Testis (tissue), 3 donors: Measurements from ENCODE around the gene UBE2L3. TPM values are rescaled to one million over a fixed set of nuclear protein-coding genes. Genes with fewer than 3 reads are reported as not detected.

Experiments
- DNase-seq: peaks from one replicate; pipeline ENCODE4 v3.0.0-alpha.2; 2019
- H3K27ac ChIP-seq, 2 donors: fragments of 200-600 bp; sonication (generic); one replicate each; pipeline ENCODE4 v1.5.1; 2019
- H3K27me3 ChIP-seq: fragments of 200-600 bp; sonication (generic); one replicate; pipeline ENCODE4 v1.5.1; 2019
- H3K36me3 ChIP-seq: fragments of 200-600 bp; sonication (generic); one replicate; pipeline ENCODE4 v1.5.1; 2017; ENCODE audit warnings: low read depth; ENCODE audit errors: missing control alignments
- H3K4me1 ChIP-seq: fragments of 200-600 bp; sonication (generic); one replicate; pipeline ENCODE4 v1.5.1; 2019
- H3K4me3 ChIP-seq, 2 donors: fragments of 200-600 bp; sonication (generic); one replicate each; pipeline ENCODE4 v1.5.1; 2017 to 2019
- H3K9me3 ChIP-seq: fragments of 200-600 bp; sonication (generic); one replicate; pipeline ENCODE4 v1.5.1; 2017
- CTCF ChIP-seq, 3 experiments: fragments of 450-650 bp in 2 of 3; fragments of 200-600 bp in 1 of 3; sonication (generic) in 1 of 3; IDR thresholded peaks; one replicate each; pipeline ENCODE4 v1.5.1; 2016 to 2019; ENCODE audit warnings: antibody characterized with exemption in 3 of 3, mild to moderate bottlenecking in 2 of 3, moderate library complexity in 1 of 3
- POLR2A ChIP-seq: fragments of 450-650 bp; IDR thresholded peaks from one replicate; pipeline ENCODE4 v1.6.1; 2017; ENCODE audit warnings: antibody characterized with exemption, mild to moderate bottlenecking, moderate library complexity
- WGBS, 2 donors: methylation state at CpG; one replicate each; pipeline ENCODE4 v1.1.5; 2018; 5-methylcytosine and 5-hydroxymethylcytosine counted together
- intact Hi-C: fragments of 100-400 bp; cut with DNase I; formaldehyde crosslinking; loops from one replicate; pipeline ENCODE4 v1.15.1; 2023; ENCODE audit warnings: low total_unique reads
- polyA plus RNA-seq: library from polyadenylated mRNA; stranded (reverse); fragments of 350-450 nt; fragmentation: Illumina TruSeq; extraction: RNeasy Lipid Tissue Mini Kit (QIAGEN cat#74804); gene quantifications from one replicate; pipeline ENCODE4 v1.2.3, GENCODE V29; 2014; ENCODE audit warnings: low read depth, low replicate concordance; ENCODE audit not compliant: insufficient read depth
- total RNA-seq, 2 donors: library from RNA; depleted of rRNA; stranded (reverse); fragments of >200 nt; gene quantifications; one replicate each; pipeline ENCODE4 v1.2.3, GENCODE V29; 2016

The UBE2L3 gene
- total and polyA plus RNA-seq, 3 donors from 2014 or later: 61.4 to 66.8 (median 63.3) TPM

- 85 to 91% methylated on average over 1 to 2 of the region's 2 CpGs for WGBS, 2 donors
Observed at GRCh38 chr22:21663738-21664137, 96.2 kb downstream of the UBE2L3 start.

GRCh38 chr22:21665047-21665851, 97.7 kb downstream of the UBE2L3 start:
- Histone ChIP-seq H3K27ac (peak overlapping the region; percentile 80 to 88), H3K36me3 (no peaks in the 10 kb centered on the region), H3K27me3 (no peaks in the 10 kb centered on the region), H3K9me3 (no peaks in the 10 kb centered on the region), H3K4me1 (peaks cover 6% of the 10 kb centered on the region), H3K4me3 (peak overlapping the region; percentile 77 to 87)
- intact Hi-C loops: no loop called here
- TF ChIP-seq POLR2A: no peak
- TF ChIP-seq CTCF (IDR thresholded peaks at IDR 0.05): no peak
- 47 to 57% methylated on average over 26 of the region's 26 CpGs for WGBS, 2 donors
- no peak for DNase-seq

More at GRCh38 chr22:21663738-21664137, 96.2 kb downstream of the UBE2L3 start:
- Histone ChIP-seq H3K9me3 (no peaks in the 10 kb centered on the region), H3K27me3 (no peaks in the 10 kb centered on the region), H3K27ac (no peak overlapping the region), H3K4me3 (no peak overlapping the region), H3K4me1 (peaks cover 6% of the 10 kb centered on the region), H3K36me3 (no peaks in the 10 kb centered on the region)
- TF ChIP-seq CTCF (IDR thresholded peaks at IDR 0.05) (no peak), POLR2A (no peak)
- intact Hi-C loops: no loop called here
- DNase-seq: no peak

GRCh38 chr22:21666786-21667185, 99.3 kb downstream of the UBE2L3 start:
- H3K36me3 ChIP-seq: no peaks in the 10 kb centered on the region
- intact Hi-C loops: no loop called here
- 38 to 39% methylated on average over 16 of the region's 16 CpGs for WGBS, 2 donors

GRCh38 chr22:21669026-21669425, 101.5 kb downstream of the UBE2L3 start:
- no peaks in the 10 kb centered on the region for H3K9me3 ChIP-seq
- no peak overlapping the region for H3K4me3 ChIP-seq
- no peaks in the 10 kb centered on the region for H3K27me3 ChIP-seq
- H3K4me1 ChIP-seq: peaks cover 6% of the 10 kb centered on the region
- H3K27ac ChIP-seq: no peak overlapping the region
- intact Hi-C loops: no loop called here
- WGBS, 2 donors: 88 to 92% methylated on average over 9 of the region's 9 CpGs
- TF ChIP-seq CTCF (IDR thresholded peaks at IDR 0.05) (no peak), POLR2A (no peak)
- DNase-seq: no peak
- H3K36me3 ChIP-seq: no peaks in the 10 kb centered on the region

More at GRCh38 chr22:21666786-21667185, 99.3 kb downstream of the UBE2L3 start:
- peak overlapping the region; percentile 77 to 87 for H3K4me3 ChIP-seq
- DNase-seq: no peak
- no peaks in the 10 kb centered on the region for H3K9me3 ChIP-seq
- no peaks in the 10 kb centered on the region for H3K27me3 ChIP-seq
- no peak overlapping the region for H3K27ac ChIP-seq
- H3K4me1 ChIP-seq: peaks cover 6% of the 10 kb centered on the region
- no peak for TF ChIP-seq POLR2A
- no peak for TF ChIP-seq CTCF (IDR thresholded peaks at IDR 0.05)
